ENCODE data around the gene RNF166.

Gene RNF166

GRCh38 chr16:88686439-88687253 lies 19.6 kb downstream of the RNF166 start, which contains the start of gene SNAI3:
TSS of gene SNAI3 (minus strand) at chr16:88686507. CDS start at chr16:88686406, 101 bp downstream.
- TF ChIP-seq CTCF (conservative IDR thresholded peaks at IDR 0.05; ENCODE audit: low read depth, low read length), result no peak
- peak within 1 kb of the TSS; percentile 47 for H3K4me3 ChIP-seq (ENCODE audit: low read depth, low read length)
- DNase-seq (ENCODE audit: low read depth), result peak; percentile 51

- no peak for TF ChIP-seq CTCF (conservative IDR thresholded peaks at IDR 0.05; ENCODE audit: low read depth, low read length)
- no peak for DNase-seq (ENCODE audit: low read depth)
- H3K4me3 ChIP-seq (ENCODE audit: low read depth, low read length), result peak overlapping the region; percentile 47
Observed at GRCh38 chr16:88686062-88686438, 20.2 kb downstream of the RNF166 start.

- peak; percentile 86 for TF ChIP-seq CTCF (conservative IDR thresholded peaks at IDR 0.05; ENCODE audit: low read depth, low read length)
- DNase-seq (ENCODE audit: low read depth), result peak; percentile 66
- peak overlapping the region; percentile 47 for H3K4me3 ChIP-seq (ENCODE audit: low read depth, low read length)
Observed at GRCh38 chr16:88685156-88686061, 20.8 kb downstream of the RNF166 start.

GRCh38 chr16:88684569-88685155 lies 21.5 kb downstream of the RNF166 start:
- no peak for TF ChIP-seq CTCF (conservative IDR thresholded peaks at IDR 0.05; ENCODE audit: low read depth, low read length)
- no peak overlapping the region for H3K4me3 ChIP-seq (ENCODE audit: low read depth, low read length)
- DNase-seq (ENCODE audit: low read depth), result no peak

GRCh38 chr16:88681709-88682451 lies 24.3 kb downstream of the RNF166 start:
- no peak for DNase-seq (ENCODE audit: low read depth)
- no peak overlapping the region for H3K4me3 ChIP-seq (ENCODE audit: low read depth, low read length)

More at GRCh38 chr16:88681709-88682451, 24.3 kb downstream of the RNF166 start:
- TF ChIP-seq CTCF (conservative IDR thresholded peaks at IDR 0.05; ENCODE audit: low read depth, low read length), result no peak

Measured in choroid plexus epithelial cell (primary cell).